Breast epithelium (tissue), 4 donors: ENCODE measurements around the gene OR2A12. TPM values are rescaled to one million over a fixed set of nuclear protein-coding genes. Genes with fewer than 3 reads are reported as not detected.

Experiments used
- DNase-seq, 2 donors: peaks; one replicate each; pipeline ENCODE4 v3.0.0-alpha.2; 2019; ENCODE audit warnings: low spot score in 2 of 2
- H3K27ac ChIP-seq, 2 donors: fragments of 200-600 bp; sonication (generic) in 1 of 2; one replicate each; pipeline ENCODE4 v1.5.1; 2016 to 2019; ENCODE audit warnings: mild to moderate bottlenecking in 1 of 2
- H3K27me3 ChIP-seq, 2 donors: fragments of 200-600 bp; sonication (generic) in 1 of 2; one replicate each; pipeline versions ENCODE4 v1.5.1 to v1.6.0; 2017 to 2019; ENCODE audit warnings: control low read depth in 1 of 2, mild to moderate bottlenecking in 1 of 2
- H3K36me3 ChIP-seq: fragments of 200-600 bp; one replicate; pipeline ENCODE4 v1.5.1; 2019
- H3K4me1 ChIP-seq, 2 donors: fragments of 200-600 bp; sonication (generic); one replicate each; pipeline ENCODE4 v1.5.1; 2016 to 2019; ENCODE audit warnings: control low read depth in 1 of 2
- H3K4me3 ChIP-seq, 3 donors: fragments of 200-600 bp; sonication (generic); 1 replicate in 2 of 3; 2 replicates in 1 of 3; pipeline ENCODE4 v1.5.1; 2016 to 2019; ENCODE audit warnings: mild to moderate bottlenecking in 3 of 3, moderate library complexity in 2 of 3
- H3K9me3 ChIP-seq, 2 donors: fragments of 200-600 bp; sonication (generic) in 1 of 2; one replicate each; pipeline ENCODE4 v1.5.1; 2016 to 2019; ENCODE audit warnings: control low read depth in 1 of 2
- CTCF ChIP-seq, 3 donors: fragments of 450-650 bp; IDR thresholded peaks; one replicate each; pipeline ENCODE4 v1.5.1; 2016 to 2017; ENCODE audit warnings: antibody characterized with exemption in 3 of 3, mild to moderate bottlenecking in 3 of 3, moderate library complexity in 3 of 3
- POLR2A ChIP-seq: fragments of 450-650 bp; IDR thresholded peaks from one replicate; pipeline ENCODE4 v1.6.1; 2016; ENCODE audit warnings: antibody characterized with exemption, mild to moderate bottlenecking, moderate library complexity
- POLR2AphosphoS5 ChIP-seq, 3 donors: sonication (generic); formaldehyde crosslinking; IDR thresholded peaks; one replicate each; pipeline ENCODE4 v1.6.1; 2017; ENCODE audit warnings: antibody characterized with exemption in 3 of 3
- intact Hi-C: fragments of 100-400 bp; cut with DNase I; formaldehyde crosslinking; loops from one replicate; pipeline ENCODE4 v1.15.1; 2023; ENCODE audit warnings: low total_unique reads
- total RNA-seq, 3 donors: library from RNA; depleted of rRNA; stranded (reverse); fragments of >200 nt; gene quantifications; one replicate each; pipeline ENCODE4 v1.1.0, GENCODE V29; 2016

Gene OR2A12
- total RNA-seq, 3 donors from 2014 or later = not detected

DNA sequence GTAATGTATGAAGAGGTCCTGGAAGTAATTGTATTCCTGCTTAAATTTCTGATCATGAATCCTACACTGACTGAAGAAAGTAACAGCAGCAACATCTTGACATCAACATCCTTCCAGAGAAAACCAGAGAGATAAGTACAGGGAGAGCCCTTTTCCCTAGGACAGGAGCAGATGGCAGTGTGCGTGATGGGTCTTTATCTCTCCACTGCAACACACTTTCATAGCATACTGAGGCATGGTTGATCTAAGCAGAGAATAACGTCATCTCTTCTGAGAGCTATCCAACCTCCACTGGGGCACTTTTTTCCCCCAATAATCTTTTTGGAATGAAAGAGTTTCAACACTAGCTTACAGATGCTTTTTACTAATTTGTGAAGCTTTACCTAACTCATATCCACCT is 16.1 kb upstream of the OR2A12 start:
- no peak for DNase-seq
- no peaks in the 10 kb centered on the region for H3K36me3 ChIP-seq
- H3K27me3 ChIP-seq = no peaks in the 10 kb centered on the region
- intact Hi-C loops = no loop called here
- H3K4me3 ChIP-seq = no peak overlapping the region
- TF ChIP-seq CTCF (IDR thresholded peaks at IDR 0.05) = no peak
- no peak for TF ChIP-seq POLR2AphosphoS5 (IDR thresholded peaks at IDR 0.05)
- no peak for TF ChIP-seq POLR2A
- no peaks in the 10 kb centered on the region for H3K9me3 ChIP-seq
- H3K4me1 ChIP-seq = no peaks in the 10 kb centered on the region
- H3K27ac ChIP-seq = no peak overlapping the region

GRCh38 chr7:144074374-144074773 is 11.7 kb upstream of the OR2A12 start:
- Histone ChIP-seq H3K27me3 (no peaks in the 10 kb centered on the region), H3K4me3 (no peak overlapping the region), H3K36me3 (no peaks in the 10 kb centered on the region), H3K27ac (no peak overlapping the region), H3K4me1 (no peaks in the 10 kb centered on the region), H3K9me3 (no peaks in the 10 kb centered on the region)
- no peak for DNase-seq
- no peak for TF ChIP-seq POLR2A
- no peak for TF ChIP-seq CTCF (IDR thresholded peaks at IDR 0.05)
- TF ChIP-seq POLR2AphosphoS5 (IDR thresholded peaks at IDR 0.05) = no peak
- intact Hi-C loops = no loop called here

GRCh38 chr7:144086730-144087129 is 652 bp downstream of the OR2A12 start:
- Histone ChIP-seq H3K27me3 (no peaks in the 10 kb centered on the region), H3K9me3 (peaks cover 0 to 5% of the 10 kb centered on the region in 2 donors), H3K4me1 (no peaks in the 10 kb centered on the region), H3K27ac (no peak overlapping the region), H3K4me3 (no peak overlapping the region), H3K36me3 (no peaks in the 10 kb centered on the region)
- intact Hi-C loops = no loop called here
- TF ChIP-seq CTCF (IDR thresholded peaks at IDR 0.05) = no peak
- TF ChIP-seq POLR2A = no peak
- TF ChIP-seq POLR2AphosphoS5 (IDR thresholded peaks at IDR 0.05) = no peak
- DNase-seq = no peak

DNA sequence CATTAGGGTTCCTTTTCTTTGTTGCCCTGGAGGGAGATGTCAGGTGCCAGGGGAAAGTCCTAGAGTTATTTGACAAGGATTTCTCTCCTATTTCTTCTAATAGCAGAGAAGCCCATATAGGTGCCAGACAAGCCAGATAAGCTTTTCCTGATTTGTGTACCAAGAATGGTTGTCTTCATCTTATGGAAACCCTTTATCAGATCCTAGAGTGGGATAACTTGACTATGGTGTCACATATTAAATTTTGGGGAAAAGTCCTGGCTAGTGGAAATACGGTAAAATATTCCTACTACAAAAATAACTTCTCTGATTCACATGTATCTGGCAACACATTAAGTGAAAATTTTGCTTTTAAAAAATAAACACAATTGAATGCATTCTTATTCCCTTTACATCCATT is 1.2 kb downstream of the OR2A12 start:
- Histone ChIP-seq H3K9me3 (peaks cover 3 to 5% of the 10 kb centered on the region in 2 donors), H3K4me1 (no peaks in the 10 kb centered on the region), H3K36me3 (no peaks in the 10 kb centered on the region), H3K27me3 (no peaks in the 10 kb centered on the region), H3K4me3 (no peak overlapping the region), H3K27ac (no peak overlapping the region)
- DNase-seq = no peak
- TF ChIP-seq POLR2AphosphoS5 (IDR thresholded peaks at IDR 0.05) (no peak), CTCF (IDR thresholded peaks at IDR 0.05) (no peak), POLR2A (no peak)
- intact Hi-C loops = no loop called here

DNA sequence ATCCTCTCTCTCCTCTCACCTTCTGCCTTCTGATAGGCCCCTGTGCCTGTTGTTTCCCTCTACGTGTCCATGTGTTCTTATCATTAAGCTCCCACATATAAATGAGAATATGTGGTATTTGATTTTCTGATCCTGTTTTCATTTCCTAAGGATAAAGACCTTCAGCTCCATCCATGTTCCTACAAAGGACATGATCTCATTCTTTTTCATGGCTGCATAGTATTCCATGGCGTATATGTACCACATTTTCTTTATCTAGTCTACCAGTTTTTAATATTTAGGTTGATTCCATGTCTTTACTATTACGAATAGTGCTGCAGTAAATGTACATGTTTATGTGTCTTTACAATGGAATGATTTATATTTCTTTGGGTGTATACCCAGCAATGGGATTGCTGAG is 4.6 kb downstream of the OR2A12 start:
- Histone ChIP-seq H3K27me3 (no peaks in the 10 kb centered on the region), H3K4me3 (no peak overlapping the region), H3K36me3 (no peaks in the 10 kb centered on the region), H3K27ac (no peak overlapping the region), H3K9me3 (peaks cover 4 to 5% of the 10 kb centered on the region in 2 donors), H3K4me1 (no peaks in the 10 kb centered on the region)
- no peak for DNase-seq
- intact Hi-C loops = no loop called here
- no peak for TF ChIP-seq CTCF (IDR thresholded peaks at IDR 0.05)
- no peak for TF ChIP-seq POLR2AphosphoS5 (IDR thresholded peaks at IDR 0.05)
- TF ChIP-seq POLR2A = no peak
